AG09319 (cell line): Measurements from ENCODE around the gene ASPRV1.
A peak's percentile ranks its signal among the peaks of the same experiment; 100 is the strongest.

Experiments
- DNase-seq: peaks from one replicate; pipeline ENCODE4 v3.0.0-alpha.2; 2010; ENCODE audit warnings: low read depth; ENCODE audit errors: extremely low read depth
- TF ChIP-seq, protein P1 (sequence below): IDR thresholded peaks from 2 replicates; pipeline ENCODE4 v1.5.1; 2011; ENCODE audit warnings: low read depth, mild to moderate bottlenecking, inconsistent platforms, low read length, moderate library complexity

ASPRV1 gene

GRCh38 chr2:69914164-69914949 lies 47.1 kb downstream of the ASPRV1 start:
- TF ChIP-seq, protein P1, sequence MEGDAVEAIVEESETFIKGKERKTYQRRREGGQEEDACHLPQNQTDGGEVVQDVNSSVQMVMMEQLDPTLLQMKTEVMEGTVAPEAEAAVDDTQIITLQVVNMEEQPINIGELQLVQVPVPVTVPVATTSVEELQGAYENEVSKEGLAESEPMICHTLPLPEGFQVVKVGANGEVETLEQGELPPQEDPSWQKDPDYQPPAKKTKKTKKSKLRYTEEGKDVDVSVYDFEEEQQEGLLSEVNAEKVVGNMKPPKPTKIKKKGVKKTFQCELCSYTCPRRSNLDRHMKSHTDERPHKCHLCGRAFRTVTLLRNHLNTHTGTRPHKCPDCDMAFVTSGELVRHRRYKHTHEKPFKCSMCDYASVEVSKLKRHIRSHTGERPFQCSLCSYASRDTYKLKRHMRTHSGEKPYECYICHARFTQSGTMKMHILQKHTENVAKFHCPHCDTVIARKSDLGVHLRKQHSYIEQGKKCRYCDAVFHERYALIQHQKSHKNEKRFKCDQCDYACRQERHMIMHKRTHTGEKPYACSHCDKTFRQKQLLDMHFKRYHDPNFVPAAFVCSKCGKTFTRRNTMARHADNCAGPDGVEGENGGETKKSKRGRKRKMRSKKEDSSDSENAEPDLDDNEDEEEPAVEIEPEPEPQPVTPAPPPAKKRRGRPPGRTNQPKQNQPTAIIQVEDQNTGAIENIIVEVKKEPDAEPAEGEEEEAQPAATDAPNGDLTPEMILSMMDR = peak; percentile 20
- DNase-seq = peak; percentile 100

DNA sequence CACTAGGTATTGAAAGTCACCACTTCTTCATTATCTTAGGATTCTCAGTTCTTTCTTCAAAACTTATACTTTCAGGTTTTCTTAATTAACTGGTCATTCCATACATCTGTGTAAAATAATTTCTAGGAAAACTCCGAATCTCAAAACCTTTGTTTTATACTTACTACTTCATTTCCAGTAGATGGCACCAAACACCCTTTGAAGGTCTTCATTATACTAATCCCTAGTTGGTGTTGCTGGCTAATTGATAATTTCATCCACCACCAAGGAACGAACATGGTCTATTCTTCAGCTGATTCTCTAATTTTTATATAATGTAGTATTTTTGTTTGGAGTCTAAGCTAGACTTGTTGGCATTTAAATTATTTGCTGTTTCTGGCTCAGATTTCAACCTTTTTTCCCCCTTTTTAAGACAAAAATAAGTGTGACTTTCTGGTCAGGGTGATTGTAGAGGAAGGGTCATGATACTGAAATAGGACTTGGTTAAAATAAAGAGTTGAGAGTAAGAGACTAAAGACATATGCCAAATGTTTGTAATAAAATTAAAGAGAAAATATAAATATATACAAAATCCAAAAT lies 49.4 kb downstream of the ASPRV1 start:
- TF ChIP-seq, protein P1 = peak; percentile 45
- DNase-seq = no peak
